GM10847 (cell line): Measurements from ENCODE around the gene MACIR.

Experiments used
- POLR2A ChIP-seq: IDR thresholded peaks from 2 replicates; pipeline ENCODE4 v1.6.1; 2011; ENCODE audit not compliant: insufficient read length; ENCODE audit errors: extremely low read depth

MACIR gene

GRCh38 chr5:103298607-103299188, 40.1 kb downstream of the MACIR start:
- TF ChIP-seq POLR2A: no peak

GRCh38 chr5:103305809-103306208, 47.2 kb downstream of the MACIR start:
- TF ChIP-seq POLR2A: no peak

- no peak for TF ChIP-seq POLR2A
These were observed 48.9 kb downstream of the MACIR start for GRCh38 chr5:103307470-103307869.

- no peak for TF ChIP-seq POLR2A
These were observed 50.2 kb downstream of the MACIR start for GRCh38 chr5:103308774-103309173.

GRCh38 chr5:103313056-103313455, 54.5 kb downstream of the MACIR start:
- no peak for TF ChIP-seq POLR2A

- TF ChIP-seq POLR2A: no peak
These were observed 56.9 kb downstream of the MACIR start for GRCh38 chr5:103315455-103315854.

GRCh38 chr5:103327451-103327850, 68.9 kb downstream of the MACIR start:
- TF ChIP-seq POLR2A: no peak

- TF ChIP-seq POLR2A: no peak
These were observed 69.3 kb downstream of the MACIR start for GRCh38 chr5:103327893-103328292.
